Right lobe of liver (tissue), 4 donors: Measurements from ENCODE around the gene DNAJC27.

Experiments
- POLR2A ChIP-seq: fragments of 450-650 bp; IDR thresholded peaks from one replicate; pipeline ENCODE4 v1.6.1; 2017; ENCODE audit warnings: antibody characterized with exemption, mild to moderate bottlenecking
- TF ChIP-seq, protein P1 (sequence below), 4 donors: fragments of 200-600 bp in 3 of 4; fragments of 450-650 bp in 1 of 4; IDR thresholded peaks; one replicate each; pipeline versions ENCODE4 v1.5.1 to v1.8.0; 2016 to 2022; ENCODE audit warnings: antibody characterized with exemption in 4 of 4, mild to moderate bottlenecking in 2 of 4
- donor health status: DM: no; HTN: no; CAD: no.
- donor health status: DM: no; HTN: no; CAD: no.
- donor health status: DM: no; HTN: yes; CAD: no.

DNA sequence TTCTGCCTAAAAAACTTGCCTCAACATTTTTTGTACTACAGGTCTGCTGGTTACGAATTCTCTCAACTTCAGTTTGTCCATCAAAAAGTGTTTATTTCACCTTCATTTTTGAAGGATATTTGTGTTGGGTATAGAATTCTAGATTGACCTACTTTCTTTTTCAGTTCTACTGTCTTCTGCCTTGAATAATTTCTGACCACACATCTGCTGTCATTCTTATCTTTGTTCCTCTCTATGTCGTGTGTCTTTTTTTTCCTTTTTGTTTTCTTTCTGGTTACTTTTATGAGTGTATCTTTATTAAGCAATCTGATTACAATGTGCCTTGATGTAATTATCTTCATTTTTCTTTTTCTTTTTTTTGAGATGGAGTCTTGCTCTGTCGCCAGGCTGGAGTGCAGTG is 77.0 kb downstream of the DNAJC27 start:
- TF ChIP-seq, protein P1, sequence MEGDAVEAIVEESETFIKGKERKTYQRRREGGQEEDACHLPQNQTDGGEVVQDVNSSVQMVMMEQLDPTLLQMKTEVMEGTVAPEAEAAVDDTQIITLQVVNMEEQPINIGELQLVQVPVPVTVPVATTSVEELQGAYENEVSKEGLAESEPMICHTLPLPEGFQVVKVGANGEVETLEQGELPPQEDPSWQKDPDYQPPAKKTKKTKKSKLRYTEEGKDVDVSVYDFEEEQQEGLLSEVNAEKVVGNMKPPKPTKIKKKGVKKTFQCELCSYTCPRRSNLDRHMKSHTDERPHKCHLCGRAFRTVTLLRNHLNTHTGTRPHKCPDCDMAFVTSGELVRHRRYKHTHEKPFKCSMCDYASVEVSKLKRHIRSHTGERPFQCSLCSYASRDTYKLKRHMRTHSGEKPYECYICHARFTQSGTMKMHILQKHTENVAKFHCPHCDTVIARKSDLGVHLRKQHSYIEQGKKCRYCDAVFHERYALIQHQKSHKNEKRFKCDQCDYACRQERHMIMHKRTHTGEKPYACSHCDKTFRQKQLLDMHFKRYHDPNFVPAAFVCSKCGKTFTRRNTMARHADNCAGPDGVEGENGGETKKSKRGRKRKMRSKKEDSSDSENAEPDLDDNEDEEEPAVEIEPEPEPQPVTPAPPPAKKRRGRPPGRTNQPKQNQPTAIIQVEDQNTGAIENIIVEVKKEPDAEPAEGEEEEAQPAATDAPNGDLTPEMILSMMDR (IDR thresholded peaks at IDR 0.05), result no peak
- no peak for TF ChIP-seq POLR2A
